Anterior cingulate cortex (tissue), 58 donors: ENCODE measurements around the gene CRB2.

Experiments used
- DNase-seq, 58 donors: peaks; one replicate each; lab custom pipeline; 2025; lab: John Stamatoyannopoulos, UW

The CRB2 gene

DNA sequence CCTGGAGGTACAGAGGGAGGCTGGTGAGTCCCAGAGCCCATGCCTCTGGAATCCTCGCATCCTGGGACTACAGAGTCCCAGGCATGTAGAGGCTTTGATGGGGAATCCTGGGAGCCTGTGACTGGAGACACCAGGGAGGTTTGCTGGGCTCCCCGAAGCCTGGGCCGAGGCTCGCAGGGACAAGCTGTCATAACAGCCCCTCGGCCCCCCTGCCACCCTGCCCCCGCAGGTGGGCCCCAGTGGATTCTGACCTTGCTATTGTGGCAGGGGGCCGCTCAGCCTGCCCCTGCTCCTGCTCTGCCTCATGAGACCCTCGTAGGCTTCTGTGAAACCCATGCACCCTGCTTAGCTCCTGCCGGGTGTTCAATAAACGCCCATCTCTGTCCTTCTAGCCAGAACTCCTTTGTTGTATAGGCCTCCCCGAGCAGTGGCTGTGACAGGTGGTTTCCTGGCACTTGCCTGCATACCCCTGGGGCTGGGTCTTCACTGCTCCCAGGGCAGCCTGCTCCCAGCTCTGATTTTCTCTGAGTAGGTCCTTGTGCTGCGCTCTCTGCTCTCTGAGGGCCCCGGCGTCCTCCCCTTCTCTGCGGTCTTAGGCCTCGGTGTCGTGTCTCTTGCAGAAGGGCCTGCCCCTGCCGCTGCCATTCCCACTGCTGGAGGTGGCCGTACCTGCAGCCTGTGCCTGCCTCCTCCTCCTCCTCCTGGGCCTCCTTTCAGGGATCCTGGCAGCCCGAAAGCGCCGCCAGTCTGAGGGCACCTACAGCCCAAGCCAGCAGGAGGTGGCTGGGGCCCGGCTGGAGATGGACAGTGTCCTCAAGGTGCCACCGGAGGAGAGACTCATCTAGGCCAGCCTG lies 20.4 kb downstream of the CRB2 start:
- no peak for DNase-seq

DNA sequence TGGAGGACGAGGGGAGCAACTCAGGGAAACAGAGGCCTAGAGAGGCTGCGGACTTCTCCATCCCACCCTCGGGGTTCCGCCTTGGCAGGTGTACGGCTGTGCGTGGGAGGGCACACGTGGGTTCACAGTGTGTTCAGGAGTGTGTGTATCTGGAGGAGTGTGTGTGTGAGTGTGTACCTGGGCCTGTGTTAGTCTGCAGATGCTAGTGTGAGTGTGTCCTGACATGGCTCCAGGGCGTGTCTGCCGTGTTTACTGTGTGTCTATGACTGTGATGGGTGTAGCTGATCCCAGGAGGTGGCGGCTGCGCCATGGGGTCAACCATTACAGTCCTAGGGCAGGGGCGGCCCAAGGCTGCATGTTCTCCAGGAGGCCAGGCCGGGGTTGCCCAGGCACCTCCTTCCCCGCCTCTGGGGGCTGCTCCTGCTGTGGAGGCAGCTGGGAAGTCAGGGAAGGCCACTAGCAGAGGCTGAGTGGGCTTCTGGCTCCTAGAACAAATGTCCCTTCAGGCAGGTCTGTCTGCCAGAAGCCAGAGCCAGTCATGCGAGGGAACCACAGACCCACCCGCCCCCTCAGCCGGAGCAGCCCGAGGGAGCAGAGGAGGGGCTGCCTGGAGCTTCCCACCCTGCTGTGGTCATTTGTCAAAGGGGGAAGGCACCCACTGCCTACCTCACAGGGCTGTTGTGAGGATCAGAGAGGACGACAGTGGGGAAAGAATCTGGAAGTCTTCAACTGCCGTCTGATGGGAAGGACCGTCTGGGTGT lies 21.4 kb downstream of the CRB2 start:
- DNase-seq: no peak

DNA sequence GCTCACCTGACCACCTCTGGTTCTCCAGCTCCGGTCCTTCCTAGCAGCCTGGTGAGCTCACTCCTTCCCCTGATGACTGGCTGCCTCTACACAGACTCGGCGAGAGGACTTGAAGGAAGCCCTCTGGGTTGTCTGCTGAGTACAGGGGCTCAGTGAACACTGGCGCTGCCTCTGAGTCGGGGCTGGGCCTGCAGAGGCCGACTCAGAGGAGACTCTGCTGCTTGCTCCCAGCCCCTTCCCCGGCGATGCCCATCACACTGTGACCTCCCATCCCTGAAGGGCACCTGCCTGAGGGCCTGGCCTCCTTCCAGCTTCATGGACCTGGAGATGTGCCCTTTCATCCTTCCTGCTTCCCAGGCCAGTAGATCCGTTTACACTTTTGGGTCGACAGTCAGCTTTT lies 22.0 kb downstream of the CRB2 start:
- DNase-seq: no peak

DNA sequence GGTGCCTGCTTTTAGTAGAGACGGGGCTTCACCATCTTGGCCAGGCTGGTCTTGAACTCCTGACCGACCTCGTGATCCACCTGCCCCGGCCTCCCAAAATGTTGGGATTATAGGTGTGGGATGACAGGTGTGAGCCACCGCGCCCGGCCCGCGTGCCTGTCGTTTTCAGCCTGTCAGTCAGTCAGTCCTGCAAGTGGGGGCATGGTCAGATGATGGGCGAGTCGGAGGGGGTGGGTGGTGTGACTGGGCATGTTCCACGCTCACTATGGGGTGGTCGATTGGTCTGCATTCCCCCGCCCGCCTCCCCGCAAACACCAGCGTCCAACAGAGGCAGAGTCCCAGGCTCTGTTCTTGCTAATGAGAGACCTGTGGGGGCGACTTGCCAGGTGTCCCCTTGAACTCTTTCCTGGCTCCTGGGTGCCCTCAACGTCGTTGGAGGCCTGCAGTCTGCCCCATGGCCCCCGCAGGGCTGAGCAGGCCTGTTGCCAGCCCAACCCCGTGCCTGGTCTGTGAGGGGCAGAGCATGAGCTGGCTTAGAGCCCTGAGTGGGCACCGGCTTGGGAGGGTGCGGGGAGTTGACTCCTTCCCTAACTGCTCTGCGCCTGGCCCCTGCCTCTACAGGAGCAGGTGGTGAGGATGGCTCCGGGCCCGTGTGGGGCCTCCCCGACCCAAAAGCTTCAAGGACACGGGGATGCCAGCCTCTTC lies 23.1 kb downstream of the CRB2 start:
- DNase-seq: peak in 1 of 58 donors; percentile 21

- peak in 1 of 58 donors; percentile 28 for DNase-seq
These were observed 25.1 kb downstream of the CRB2 start for GRCh38 chr9:123380852-123381705.

DNA sequence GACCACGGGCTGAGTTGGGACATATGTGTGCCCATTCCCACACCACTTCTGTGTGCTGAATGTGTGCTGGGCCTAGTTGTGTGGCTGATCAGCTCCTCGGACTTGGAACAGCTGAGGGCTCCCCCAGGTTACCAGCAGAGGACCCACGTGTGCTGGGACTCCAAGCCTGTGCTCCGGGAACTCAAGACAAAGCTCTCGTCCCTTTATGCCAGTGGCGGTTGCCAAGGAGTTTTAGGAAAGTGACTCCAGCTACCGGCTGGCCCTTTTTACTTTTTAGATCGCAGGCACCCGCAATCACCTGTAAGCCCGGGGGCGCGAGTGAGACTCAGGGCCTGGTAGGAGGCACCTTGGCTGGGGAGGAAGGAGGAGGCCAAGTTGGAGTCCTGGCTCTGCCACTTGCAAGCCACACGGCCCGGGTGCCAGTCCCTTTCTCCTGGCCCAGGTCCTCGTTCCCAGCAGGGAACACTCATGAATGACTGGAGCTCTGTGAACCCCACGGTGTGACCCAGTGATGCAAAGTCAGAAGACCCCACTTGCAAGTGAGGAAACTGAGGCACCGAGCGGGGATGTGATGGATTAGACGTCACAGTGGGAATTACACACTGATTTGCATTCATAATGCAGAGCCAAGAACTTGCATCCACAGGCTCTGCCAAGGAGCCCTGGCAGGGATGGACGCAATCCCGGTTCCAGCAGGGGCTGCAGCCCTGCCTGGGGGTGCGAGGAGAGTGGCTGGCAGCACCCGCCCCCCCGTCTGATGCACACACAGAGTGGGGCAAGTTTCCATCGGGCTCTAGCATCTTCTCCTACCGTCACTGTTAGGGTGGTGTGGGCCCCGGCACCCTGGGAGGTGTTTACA lies 26.9 kb downstream of the CRB2 start:
- peak in 31 of 58 donors; percentile 40 to 82 (median 59) for DNase-seq

GRCh38 chr9:123383512-123384170 lies 27.6 kb downstream of the CRB2 start:
- no peak for DNase-seq

DNA sequence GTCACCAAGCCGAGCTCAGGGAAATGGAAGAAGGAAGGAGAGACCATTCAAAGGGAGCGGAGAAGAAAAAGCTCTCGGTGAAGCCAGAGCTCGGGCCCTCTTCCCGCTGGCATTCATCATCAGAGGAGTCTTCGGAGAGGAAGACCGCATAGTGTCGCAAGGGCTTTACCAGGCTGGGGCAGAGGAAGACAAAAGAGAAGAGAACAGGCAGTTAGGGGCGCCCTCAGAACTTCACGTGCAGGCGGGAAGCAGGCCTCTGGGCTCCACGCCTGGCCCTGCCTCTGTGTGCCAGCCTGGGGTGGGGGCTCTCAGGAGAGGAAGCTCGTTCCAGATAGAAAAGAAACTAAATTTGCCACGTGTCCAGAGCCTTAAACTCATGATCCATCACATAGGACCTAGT lies 31.7 kb downstream of the CRB2 start:
- DNase-seq: no peak

DNA sequence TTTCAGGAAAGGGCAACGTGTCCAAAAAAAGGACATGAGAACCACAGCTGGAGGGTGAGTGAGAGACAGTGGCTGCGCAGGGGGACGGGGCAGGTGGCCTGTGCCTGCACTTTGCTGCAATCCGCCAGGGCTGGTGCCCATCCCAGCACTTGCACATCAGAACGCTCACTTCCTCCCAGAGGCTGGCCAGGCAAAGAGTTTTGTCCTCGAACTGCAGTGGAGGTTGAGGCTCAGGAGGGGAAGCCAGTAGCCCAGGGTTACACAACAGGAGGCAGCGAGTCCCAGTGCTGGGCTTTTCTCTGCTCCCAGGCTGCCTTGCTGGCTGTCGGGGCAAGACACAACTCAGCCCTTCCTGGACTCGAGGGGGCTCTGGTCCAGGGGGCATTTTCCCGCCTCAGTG lies 33.1 kb downstream of the CRB2 start:
- DNase-seq: no peak

- no peak for DNase-seq
These were observed 33.7 kb downstream of the CRB2 start for GRCh38 chr9:123389698-123390097.

GRCh38 chr9:123390337-123391135 lies 34.5 kb downstream of the CRB2 start:
- DNase-seq: no peak

DNA sequence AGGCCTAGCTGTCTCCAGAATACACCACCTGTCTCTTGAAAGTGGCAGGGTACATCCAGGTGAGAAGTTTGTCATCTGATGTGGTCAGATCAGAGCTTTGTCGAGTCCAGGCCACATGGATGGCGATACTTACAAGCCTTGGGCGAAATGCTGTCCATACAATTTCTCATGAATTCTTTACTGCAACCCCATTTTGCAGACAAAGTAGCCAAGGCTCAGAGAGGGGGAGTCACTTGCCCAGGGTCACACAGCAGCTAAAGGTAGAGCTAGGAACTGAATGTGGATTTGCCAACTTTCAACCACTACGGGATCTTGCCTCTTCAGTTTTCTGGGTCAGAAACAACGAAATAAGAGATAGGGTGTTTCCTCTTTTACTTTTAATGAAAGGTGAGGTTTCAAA lies 35.2 kb downstream of the CRB2 start:
- no peak for DNase-seq

GRCh38 chr9:123391946-123392345 lies 35.9 kb downstream of the CRB2 start:
- no peak for DNase-seq

DNA sequence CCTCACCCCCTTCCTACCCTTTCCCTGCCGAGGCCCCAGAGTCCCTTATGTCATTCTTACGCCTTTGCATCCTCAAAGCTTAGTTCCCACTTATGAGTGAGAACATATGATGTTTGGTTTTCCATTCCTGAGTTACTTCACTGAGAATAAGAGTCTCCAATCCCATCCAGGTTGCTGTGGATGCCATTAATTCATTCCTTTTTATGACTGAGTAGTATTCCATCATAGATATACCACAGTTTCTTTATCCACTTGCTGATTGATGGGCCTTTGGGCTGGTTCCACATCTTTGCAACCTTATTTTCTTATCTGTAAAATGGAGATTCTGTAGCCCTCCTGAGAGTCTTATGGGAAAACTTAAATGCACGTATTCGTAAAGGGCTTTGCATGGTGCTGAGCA lies 36.8 kb downstream of the CRB2 start:
- no peak for DNase-seq

- peak in 4 of 58 donors; percentile 12 to 37 (median 24) for DNase-seq
These were observed 38.6 kb downstream of the CRB2 start for GRCh38 chr9:123394291-123395235.

- no peak for DNase-seq
These were observed 39.3 kb downstream of the CRB2 start for GRCh38 chr9:123395276-123395688.
